Glomerular visceral epithelial cell (primary cell): ENCODE measurements around the gene SEPTIN1.
"Not testable (repeated sequence)": the region's sequence is repeated elsewhere in the genome, so short reads cannot be mapped to it uniquely, and the experiment has no call there.

Experiments used
- DNase-seq: peaks from one replicate; pipeline ENCODE4 v3.0.0-alpha.2; 2016; ENCODE audit errors: extremely low spot score

The SEPTIN1 gene

GRCh38 chr16:30401768-30402425 lies 19.5 kb upstream of the SEPTIN1 start:
- DNase-seq: no peak

- DNase-seq: no peak
Measured at GRCh38 chr16:30399435-30400186, 17.2 kb upstream of the SEPTIN1 start.

GRCh38 chr16:30398661-30399434 lies 16.5 kb upstream of the SEPTIN1 start:
- DNase-seq: no peak

- DNase-seq: no peak
Measured at GRCh38 chr16:30397776-30398660, 15.7 kb upstream of the SEPTIN1 start.

GRCh38 chr16:30397056-30397455 lies 14.7 kb upstream of the SEPTIN1 start:
- DNase-seq: no peak

- DNase-seq: not testable (repeated sequence)
Measured at GRCh38 chr16:30396627-30397026, 14.3 kb upstream of the SEPTIN1 start.

- DNase-seq: no peak
Measured at GRCh38 chr16:30395992-30396585, 13.7 kb upstream of the SEPTIN1 start.

GRCh38 chr16:30395155-30395991 lies 13.0 kb upstream of the SEPTIN1 start, which contains the start of gene ZNF48:
ZNF48 (plus strand) TSS chr16:30395420; CDS start chr16:30395795, 375 bp downstream.
- DNase-seq: peak; percentile 90

GRCh38 chr16:30394592-30395154 lies 12.3 kb upstream of the SEPTIN1 start:
- DNase-seq: peak; percentile 15

- no peak for DNase-seq
Measured at GRCh38 chr16:30383521-30383920, 1.2 kb upstream of the SEPTIN1 start.

GRCh38 chr16:30381291-30382041 lies 895 bp downstream of the SEPTIN1 start:
- DNase-seq: no peak

- DNase-seq: no peak
Measured at GRCh38 chr16:30380803-30381208, 1.6 kb downstream of the SEPTIN1 start.

- DNase-seq: no peak
Measured at GRCh38 chr16:30380072-30380802, 2.1 kb downstream of the SEPTIN1 start.

GRCh38 chr16:30379158-30379783 lies 3.1 kb downstream of the SEPTIN1 start:
- no peak for DNase-seq

- DNase-seq: peak; percentile 97
Measured at GRCh38 chr16:30378236-30379157, 3.9 kb downstream of the SEPTIN1 start.

GRCh38 chr16:30377812-30378235 lies 4.5 kb downstream of the SEPTIN1 start:
- peak; percentile 87 for DNase-seq
